Bronchial epithelial cell (primary cell): Measurements from ENCODE around the gene ERBB4. TPM values are rescaled to one million over a fixed set of nuclear protein-coding genes. Genes with fewer than 3 reads are reported as not detected.

Source experiments
- DNase-seq: peaks from one replicate; pipeline ENCODE4 v3.0.0-alpha.2; 2010; ENCODE audit warnings: low read depth
- FAIRE-seq: peaks from 2 replicates; lab custom pipeline; 2011; peaks lifted over from hg19 to GRCh38; lab: Jason Lieb, UNC
- H3K27me3 ChIP-seq: 2 replicates; pipeline ENCODE4 v1.5.1; 2011; ENCODE audit warnings: low read length; ENCODE audit not compliant: control insufficient read depth, insufficient read depth
- H3K36me3 ChIP-seq: 2 replicates; pipeline ENCODE4 v1.5.1; 2011; ENCODE audit warnings: low read length; ENCODE audit not compliant: control insufficient read depth, insufficient read depth
- H3K4me3 ChIP-seq: 2 replicates; pipeline ENCODE4 v1.5.1; 2011; ENCODE audit warnings: mild to moderate bottlenecking, low read depth, low read length, control low read depth
- CTCF ChIP-seq: IDR thresholded peaks from 2 replicates; pipeline ENCODE4 v1.5.1; 2011; ENCODE audit warnings: mild to moderate bottlenecking, moderate library complexity, low read length, control low read depth, inconsistent platforms; ENCODE audit not compliant: insufficient read depth, severe bottlenecking
- total RNA-seq: library from RNA; depleted of rRNA; stranded (reverse); fragments of >200 nt; gene quantifications from 2 replicates; pipeline ENCODE4 v1.2.1, GENCODE V29; 2014

The ERBB4 gene
- total RNA-seq, 1 donor from 2014 or later = under 0.01 TPM

GRCh38 chr2:212237350-212238095 lies 301.1 kb downstream of the ERBB4 start:
- DNase-seq = no peak
- no peak for TF ChIP-seq CTCF
- Histone ChIP-seq H3K4me3 (no peak overlapping the region), H3K36me3 (no peaks in the 10 kb centered on the region), H3K27me3 (no peaks in the 10 kb centered on the region)
- FAIRE-seq = no peak

GRCh38 chr2:212228743-212229171 lies 309.8 kb downstream of the ERBB4 start:
- DNase-seq (peak; percentile 90), FAIRE-seq (peak; percentile 85)
- H3K27me3 ChIP-seq = no peaks in the 10 kb centered on the region
- H3K36me3 ChIP-seq = no peaks in the 10 kb centered on the region
- TF ChIP-seq CTCF = no peak
- H3K4me3 ChIP-seq = no peak overlapping the region

DNA sequence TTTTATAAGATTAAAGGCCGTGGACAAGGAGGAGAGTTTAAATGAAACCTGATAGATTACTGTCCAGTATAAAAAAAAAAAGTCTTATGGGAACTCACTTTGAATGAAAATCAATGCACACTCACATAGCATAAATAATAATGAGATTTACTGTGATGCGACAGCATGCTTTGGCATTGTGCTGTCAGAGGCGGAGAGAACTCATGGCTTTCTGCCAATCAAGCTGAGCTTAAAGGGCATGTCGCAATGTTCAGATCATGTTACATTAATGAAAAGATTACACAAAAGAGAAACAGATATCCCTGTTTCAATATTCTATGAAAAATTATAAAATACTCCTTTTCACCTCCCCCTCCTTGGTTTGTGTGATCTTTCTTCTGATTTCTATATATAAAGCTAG lies 310.8 kb downstream of the ERBB4 start:
- Histone ChIP-seq H3K27me3 (no peaks in the 10 kb centered on the region), H3K36me3 (no peaks in the 10 kb centered on the region), H3K4me3 (no peak overlapping the region)
- peak; percentile 92 for DNase-seq
- no peak for FAIRE-seq
- TF ChIP-seq CTCF = no peak

DNA sequence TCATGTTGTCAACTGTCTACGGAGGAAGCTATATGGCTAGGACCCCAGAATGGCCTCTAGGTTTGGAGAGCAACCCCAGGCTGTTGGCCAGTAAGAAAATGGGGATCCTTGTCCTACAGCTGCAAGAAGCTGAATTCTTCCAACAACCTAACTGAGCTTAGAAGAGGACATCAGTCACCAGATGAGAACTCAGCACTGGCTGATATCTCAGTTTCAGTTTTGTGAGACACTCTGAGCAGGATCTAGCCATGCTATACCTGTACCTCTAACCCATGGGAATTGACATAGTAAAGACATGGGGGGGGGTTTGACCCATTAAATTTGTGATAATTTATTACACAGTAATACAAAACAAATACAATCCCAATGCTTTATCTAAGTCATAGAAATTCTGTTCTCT lies 312.5 kb downstream of the ERBB4 start:
- no peak for TF ChIP-seq CTCF
- H3K36me3 ChIP-seq = no peaks in the 10 kb centered on the region
- DNase-seq (no peak), FAIRE-seq (no peak)
- no peak overlapping the region for H3K4me3 ChIP-seq
- H3K27me3 ChIP-seq = no peaks in the 10 kb centered on the region

- no peaks in the 10 kb centered on the region for H3K36me3 ChIP-seq
- FAIRE-seq (no peak), DNase-seq (no peak)
- H3K4me3 ChIP-seq = no peak overlapping the region
- no peak for TF ChIP-seq CTCF
- no peaks in the 10 kb centered on the region for H3K27me3 ChIP-seq
These were observed 314.9 kb downstream of the ERBB4 start for GRCh38 chr2:212223696-212224095.

- FAIRE-seq = no peak
- no peaks in the 10 kb centered on the region for H3K36me3 ChIP-seq
- DNase-seq = no peak
These were observed 325.4 kb downstream of the ERBB4 start for GRCh38 chr2:212213191-212213590.

More at GRCh38 chr2:212213191-212213590, 325.4 kb downstream of the ERBB4 start:
- no peaks in the 10 kb centered on the region for H3K27me3 ChIP-seq
- H3K4me3 ChIP-seq = no peak overlapping the region
- TF ChIP-seq CTCF = no peak
